GM12864 (cell line): ENCODE measurements around the gene MTREX.

Experiments used
- DNase-seq: peaks from one replicate; pipeline ENCODE4 v3.0.0-alpha.2; 2011; ENCODE audit warnings: low read depth
- H3K4me3 ChIP-seq: 2 replicates; pipeline ENCODE4 v1.5.1; 2011; ENCODE audit warnings: mild to moderate bottlenecking, low read depth, low read length, control low read depth
- TF ChIP-seq, protein P1 (sequence below): IDR thresholded peaks from 2 replicates; pipeline ENCODE4 v1.5.1; 2011; ENCODE audit warnings: low read depth, mild to moderate bottlenecking, moderate library complexity, low read length, control low read depth, inconsistent platforms; ENCODE audit errors: missing control alignments

Gene MTREX

DNA sequence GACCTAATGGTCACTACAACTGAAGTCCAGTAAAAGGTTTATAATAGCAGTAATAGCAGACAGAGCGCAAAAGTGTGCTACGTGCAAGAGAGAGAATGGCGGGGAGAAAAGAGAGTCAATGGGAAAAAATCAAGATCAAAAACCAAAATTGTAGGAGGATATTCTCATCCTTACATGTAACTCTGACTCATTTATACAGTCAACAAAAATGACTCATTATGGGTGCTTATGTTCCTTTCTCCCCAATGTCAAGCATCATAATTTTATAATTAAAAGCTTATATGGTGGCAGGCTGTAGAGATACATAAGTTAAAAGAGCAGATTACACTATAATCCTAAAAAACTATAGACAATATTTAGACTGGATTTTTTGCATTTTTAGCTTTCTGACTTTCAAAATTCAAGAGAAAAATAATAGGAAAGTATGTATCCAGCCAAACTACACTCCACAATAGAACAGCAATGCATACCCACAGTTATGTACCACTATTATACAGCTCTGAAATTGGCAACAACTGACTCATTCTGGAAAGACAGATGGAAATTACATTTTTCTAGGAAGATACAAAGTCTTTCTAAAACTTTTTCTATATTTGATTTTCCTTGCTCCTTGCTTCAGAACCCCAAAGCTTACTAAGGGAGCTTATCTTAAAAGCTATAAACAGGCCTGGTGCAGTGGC lies 148.6 kb downstream of the MTREX start:
- TF ChIP-seq, protein P1, sequence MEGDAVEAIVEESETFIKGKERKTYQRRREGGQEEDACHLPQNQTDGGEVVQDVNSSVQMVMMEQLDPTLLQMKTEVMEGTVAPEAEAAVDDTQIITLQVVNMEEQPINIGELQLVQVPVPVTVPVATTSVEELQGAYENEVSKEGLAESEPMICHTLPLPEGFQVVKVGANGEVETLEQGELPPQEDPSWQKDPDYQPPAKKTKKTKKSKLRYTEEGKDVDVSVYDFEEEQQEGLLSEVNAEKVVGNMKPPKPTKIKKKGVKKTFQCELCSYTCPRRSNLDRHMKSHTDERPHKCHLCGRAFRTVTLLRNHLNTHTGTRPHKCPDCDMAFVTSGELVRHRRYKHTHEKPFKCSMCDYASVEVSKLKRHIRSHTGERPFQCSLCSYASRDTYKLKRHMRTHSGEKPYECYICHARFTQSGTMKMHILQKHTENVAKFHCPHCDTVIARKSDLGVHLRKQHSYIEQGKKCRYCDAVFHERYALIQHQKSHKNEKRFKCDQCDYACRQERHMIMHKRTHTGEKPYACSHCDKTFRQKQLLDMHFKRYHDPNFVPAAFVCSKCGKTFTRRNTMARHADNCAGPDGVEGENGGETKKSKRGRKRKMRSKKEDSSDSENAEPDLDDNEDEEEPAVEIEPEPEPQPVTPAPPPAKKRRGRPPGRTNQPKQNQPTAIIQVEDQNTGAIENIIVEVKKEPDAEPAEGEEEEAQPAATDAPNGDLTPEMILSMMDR, result no peak
- no peak overlapping the region for H3K4me3 ChIP-seq
- DNase-seq, result no peak

DNA sequence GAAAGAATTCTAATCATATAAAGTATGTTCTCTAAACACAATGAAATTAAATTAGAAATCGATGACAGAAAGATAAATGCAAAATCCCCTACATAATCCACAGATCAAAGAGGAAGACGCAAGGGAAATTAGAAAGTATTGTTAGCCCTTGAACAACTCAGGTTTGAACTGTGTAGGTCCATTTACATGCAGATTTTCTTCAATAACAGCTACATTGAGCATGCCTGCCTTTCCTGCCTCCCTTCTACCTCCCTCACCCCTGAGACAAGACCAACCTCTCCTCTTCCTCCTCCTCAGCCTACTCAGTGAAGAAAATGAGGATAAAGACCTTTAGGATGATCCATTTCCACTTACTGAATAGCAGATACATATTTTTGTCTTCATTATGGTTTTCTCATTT lies 151.8 kb downstream of the MTREX start:
- TF ChIP-seq, protein P1, result no peak
- DNase-seq, result no peak

DNA sequence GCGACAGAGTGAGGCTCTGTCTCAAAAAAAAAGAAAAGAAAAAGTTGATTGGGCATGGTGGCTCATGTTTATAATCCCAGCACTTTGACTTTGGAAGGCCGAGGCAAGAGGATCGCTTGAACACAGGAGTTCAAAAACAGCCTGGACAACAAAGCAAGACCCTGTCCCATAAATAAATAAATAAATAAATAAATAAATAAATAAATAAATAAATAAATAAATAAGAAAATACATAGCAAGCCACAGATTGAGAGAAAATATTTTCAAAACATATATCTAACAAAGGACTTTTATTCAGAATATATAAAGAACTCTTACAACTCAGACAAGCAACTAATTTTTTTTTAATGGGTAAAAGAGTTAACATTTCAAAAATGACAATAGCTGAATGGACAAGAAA lies 155.8 kb downstream of the MTREX start:
- TF ChIP-seq, protein P1, result no peak

More for the DNA sequence above, 151.8 kb downstream of the MTREX start:
- no peak overlapping the region for H3K4me3 ChIP-seq

DNA sequence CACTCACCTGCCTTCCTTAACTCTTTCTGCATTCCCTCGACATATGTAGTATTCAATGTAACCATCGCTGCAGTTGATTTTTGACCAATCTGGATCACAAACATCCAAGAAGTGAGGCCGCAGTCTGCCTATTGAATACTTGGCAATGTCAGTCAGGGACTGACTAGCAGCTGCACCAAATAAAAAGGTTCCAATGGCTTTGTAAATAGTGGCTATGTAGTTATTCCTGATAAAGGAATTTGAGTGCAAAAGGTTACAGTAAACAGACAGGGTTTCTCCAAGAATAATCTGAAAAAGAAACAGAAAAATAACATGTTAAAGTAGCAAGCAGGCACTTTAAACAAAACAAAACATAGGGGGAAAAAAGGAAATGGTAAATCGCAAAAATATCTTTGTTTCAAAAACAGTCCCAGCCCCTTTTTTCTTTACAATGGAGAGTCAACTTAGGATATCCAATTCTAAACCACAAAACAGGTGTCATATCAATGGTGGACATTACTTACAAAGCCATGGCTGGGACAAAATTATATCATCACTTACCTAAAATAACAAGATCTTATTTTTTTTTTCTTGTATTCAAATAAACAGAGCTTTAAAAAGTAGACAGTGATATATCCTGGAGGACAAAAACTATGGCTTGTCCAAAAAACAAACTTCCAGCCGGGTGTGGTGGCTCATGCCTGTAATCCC lies 160.2 kb downstream of the MTREX start:
- no peak overlapping the region for H3K4me3 ChIP-seq
- no peak for DNase-seq

More for the DNA sequence above, 155.8 kb downstream of the MTREX start:
- H3K4me3 ChIP-seq, result no peak overlapping the region
- no peak for DNase-seq

DNA sequence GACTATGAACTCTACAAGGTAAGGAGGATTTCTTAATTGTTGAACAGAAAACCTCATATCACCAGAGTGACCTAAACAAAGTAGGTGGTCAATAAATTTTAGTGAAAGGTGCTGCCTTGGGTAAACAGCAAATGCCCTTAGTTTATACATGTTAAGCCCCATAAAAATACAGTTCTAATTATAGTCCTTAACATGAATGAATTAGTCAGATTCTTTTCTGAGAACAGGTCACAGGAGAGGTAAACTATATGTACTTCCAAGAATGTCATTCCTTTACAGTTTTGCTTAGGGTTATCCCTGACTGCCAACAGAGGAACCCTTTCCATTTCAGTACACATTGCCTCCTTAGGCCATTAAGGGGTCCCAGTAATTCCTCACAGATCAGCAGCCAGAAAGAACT lies 162.1 kb downstream of the MTREX start:
- no peak for DNase-seq
- TF ChIP-seq, protein P1, result no peak
- H3K4me3 ChIP-seq, result no peak overlapping the region

More for the DNA sequence above, 160.2 kb downstream of the MTREX start:
- TF ChIP-seq, protein P1, result no peak

DNA sequence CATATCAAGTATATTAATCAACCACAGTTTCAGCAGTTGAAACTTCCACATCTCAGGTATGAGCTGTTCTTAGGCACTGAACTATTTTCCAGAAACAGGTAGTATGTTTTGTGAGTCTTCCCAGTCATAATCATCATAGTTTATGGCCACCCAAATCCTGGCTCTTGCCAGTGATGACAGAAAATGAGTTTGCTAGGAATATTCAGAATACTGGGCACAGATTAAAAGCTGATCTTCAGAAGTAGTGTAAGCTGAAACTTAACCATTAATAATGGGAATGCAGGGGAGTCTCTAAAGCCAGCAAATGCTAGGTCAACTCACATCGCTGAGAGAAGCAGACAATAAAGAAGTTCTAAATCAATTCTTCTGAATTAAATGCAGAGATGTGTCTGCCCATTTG lies 162.5 kb downstream of the MTREX start:
- DNase-seq, result no peak
- H3K4me3 ChIP-seq, result no peak overlapping the region
- TF ChIP-seq, protein P1, result no peak

DNA sequence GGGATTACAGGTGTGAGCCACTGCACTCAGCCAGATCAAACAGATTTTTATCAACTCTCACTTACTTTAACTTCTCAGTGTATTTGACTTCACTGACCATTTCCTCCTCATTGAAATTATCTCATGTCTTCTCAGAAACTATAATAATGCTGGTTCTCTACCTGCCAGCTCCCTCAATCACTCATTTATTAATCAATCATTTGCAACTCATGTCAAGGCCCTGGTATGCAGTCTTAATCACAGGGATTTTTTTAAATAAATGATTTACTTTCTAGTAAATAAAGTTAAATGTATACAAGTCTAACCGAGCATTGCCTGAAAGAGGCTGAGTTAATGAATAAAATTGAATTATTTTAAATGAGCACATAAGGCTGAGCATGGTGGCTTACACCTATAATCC lies 163.7 kb downstream of the MTREX start:
- no peak overlapping the region for H3K4me3 ChIP-seq
- TF ChIP-seq, protein P1, result no peak
- DNase-seq, result no peak
